Middle frontal gyrus (tissue), 1 donor: ENCODE data around the gene MFRP.

Experiments
- DNase-seq: peaks from one replicate; pipeline ENCODE4 v3.0.0-alpha.2; 2015; ENCODE audit warnings: low spot score; ENCODE audit errors: extremely low spot score

MFRP gene

DNA sequence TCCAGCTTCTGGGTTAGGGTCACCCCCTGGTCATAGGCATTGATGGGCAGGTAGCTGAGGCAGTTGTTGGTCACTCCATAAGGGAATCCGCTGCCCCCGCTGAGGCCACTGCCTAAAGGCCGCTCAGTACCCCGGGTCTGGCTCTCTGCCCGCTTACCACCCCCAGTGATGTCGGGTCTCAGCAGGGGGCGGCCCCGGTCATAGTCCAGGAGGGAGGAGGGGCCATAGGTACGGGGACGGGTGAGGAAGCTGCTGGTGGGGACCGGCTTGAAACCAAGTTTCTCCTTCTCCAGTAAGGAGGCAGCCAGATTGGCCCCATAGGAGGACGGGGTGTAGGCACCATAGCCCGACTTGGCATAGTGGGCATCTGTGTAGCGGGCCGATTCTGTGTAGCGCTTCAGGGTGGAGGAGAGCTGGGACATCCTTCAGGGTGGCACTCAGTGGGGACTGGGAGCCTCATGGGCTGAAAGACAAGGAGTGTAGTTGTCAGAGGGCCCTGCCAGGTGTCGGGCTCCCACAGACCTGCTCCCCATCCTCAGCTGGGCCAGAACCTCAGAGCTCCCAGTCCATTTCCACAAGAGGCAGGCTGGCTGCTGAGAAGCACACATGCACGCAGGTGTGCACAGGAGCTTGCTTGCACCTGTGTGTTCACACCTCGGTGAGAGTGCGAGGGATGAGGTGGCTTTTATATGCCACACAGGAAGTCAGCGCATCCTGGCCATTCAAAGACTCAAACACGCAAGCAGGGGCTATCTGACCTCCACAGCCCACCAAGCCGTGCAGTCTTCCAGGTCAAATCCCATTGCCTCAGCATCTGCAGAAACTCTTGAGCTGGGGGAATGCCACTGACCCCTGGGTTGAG, 26.8 kb upstream of the MFRP start:
- DNase-seq: no peak

DNA sequence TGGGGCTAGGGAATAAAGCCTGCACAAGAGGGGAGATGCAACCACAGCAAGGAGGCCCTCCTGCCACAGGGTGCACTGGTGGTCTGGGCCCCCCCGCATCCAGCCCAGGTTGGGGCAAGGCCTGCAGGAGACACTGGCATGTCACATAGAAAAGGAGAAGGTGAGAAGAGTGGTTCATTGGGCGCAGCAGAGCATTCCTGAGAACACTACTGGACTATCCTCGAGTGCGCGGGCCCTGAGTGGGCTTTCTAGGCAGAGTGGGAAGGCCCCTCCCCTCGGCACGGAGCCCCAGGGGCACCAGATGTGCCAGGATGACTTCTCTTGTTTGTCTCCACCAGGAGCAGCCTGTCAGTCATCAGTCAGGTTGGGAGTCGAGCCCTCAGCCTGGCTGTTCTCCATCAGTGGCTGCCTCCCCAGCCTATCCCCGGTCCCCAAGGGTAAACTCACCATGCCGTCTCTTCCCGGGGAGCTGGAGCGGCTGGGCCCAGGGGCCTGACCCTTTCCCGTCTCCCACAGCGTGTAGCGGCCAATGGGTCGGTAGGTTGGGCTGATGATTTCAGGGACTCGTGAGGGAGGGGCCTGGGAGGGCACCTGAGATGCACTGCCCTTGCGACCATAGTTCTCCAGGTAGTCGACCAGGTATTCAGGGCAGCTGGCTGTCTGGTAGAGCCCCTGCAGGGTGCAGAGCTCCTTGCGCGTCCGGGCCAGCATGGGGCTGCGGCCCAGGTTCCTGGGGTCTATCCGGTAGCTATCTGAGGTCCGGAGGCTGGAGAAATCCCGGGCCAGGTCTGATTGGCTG, 26.0 kb upstream of the MFRP start:
- DNase-seq: no peak

DNA sequence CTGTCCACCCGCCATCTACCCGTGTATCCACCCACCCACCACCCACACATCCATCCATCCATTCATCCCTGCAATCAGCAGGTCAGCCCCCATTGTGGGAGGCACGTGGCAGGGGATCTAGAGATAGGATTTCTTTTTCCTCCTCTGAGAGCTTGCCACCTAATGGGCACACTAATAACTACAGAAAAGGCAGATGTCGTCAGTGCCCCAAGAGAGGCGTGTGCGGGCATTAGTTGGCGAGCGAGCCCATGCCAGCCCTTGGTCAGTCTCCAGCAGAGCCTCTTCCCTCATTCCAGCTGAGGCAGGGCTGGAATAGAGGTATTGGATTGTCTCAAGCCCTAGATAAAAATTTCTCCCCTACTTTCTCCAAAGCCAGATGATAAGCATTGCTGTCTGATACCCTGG, 25.3 kb upstream of the MFRP start:
- DNase-seq: no peak

DNA sequence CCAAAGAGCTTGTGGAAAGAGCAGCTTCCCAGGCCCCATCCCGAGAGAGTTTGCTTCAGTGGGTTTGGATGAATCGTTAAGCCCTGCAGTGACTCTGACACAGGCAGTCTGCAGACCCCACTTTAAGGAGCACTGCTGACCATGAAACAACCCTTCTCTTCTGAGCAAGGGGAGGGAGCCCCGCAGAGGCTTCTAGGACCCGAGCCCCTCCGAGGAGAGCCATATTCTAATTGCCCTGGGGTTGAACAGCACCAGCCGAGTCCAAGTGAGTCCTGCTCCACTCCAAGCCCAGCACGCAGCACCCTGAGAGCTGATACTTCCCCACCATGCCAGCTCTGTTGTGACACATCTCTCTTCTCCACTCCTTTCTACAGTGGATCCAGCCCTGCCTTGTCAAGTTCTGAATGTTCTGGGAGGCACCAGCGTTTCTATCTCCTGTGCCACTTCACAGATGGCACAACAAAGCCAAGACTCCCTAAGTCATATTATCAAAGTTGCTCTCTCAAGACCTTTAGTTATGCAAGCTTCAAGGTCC, 24.6 kb upstream of the MFRP start:
- no peak for DNase-seq

DNA sequence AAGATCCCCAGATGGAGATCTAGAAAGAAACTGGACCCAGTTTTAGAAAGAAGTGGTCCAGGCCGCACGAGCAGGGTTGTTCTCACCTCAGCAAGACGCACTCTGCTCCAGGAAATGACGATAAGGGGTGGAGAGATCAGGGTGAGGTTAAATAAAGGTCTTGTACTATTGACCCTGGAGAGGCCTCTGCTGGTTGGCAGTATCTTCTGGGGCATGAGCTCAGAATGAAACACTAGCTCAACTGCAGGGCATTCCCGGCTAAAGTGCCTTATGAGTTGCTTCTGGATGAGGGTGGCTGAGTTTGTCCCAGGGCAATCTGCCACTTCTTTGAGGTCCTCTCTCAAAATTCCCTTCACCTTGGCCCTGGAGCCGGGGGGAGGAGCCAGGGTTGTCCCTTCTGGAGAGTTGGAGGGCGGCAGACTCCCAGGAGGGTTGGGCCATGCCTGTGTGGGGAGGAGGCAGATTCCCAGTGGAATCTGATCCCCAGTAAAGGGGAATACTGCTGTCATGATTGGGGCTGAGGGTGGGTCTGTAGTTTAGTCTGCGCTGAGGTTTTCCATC, 24.1 kb upstream of the MFRP start:
- DNase-seq: no peak

DNA sequence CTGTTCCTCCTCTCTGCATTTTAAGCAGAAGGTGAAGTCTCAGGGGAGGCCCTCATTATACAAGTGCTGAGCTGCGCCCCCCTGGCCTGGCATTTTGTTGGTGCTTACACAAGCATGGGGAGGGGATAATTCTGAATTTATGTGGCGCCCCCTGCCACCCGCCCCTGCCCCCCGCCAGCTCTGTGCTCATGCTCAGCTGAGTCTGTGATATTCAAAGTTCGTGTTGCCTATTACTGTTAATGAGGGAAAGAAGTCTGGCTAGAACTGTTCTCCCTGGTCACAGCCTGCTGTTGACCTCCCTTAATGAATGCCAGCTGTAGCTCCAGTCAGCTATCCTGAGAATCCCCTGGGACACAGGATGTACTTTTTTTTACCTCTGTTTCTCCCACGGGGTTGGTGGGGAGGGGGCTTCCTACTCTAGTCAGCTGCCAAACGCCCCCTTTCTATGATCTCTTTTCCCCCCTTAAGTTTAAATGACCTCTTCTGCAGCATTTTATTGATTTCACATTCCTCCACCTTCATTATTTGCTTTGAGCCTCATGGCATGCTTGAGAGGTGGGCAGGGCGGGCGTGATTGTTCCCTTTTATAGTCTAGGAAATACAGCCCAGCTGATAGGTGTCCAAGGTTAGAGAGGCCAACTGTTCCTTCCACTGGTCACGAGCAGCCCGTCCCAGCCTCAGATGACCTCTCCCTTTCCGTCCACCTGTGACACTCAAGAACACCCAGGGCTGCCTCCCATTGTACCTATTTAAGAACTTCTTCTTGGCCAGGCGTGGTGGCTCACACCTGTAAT, 22.8 kb upstream of the MFRP start:
- DNase-seq: no peak

DNA sequence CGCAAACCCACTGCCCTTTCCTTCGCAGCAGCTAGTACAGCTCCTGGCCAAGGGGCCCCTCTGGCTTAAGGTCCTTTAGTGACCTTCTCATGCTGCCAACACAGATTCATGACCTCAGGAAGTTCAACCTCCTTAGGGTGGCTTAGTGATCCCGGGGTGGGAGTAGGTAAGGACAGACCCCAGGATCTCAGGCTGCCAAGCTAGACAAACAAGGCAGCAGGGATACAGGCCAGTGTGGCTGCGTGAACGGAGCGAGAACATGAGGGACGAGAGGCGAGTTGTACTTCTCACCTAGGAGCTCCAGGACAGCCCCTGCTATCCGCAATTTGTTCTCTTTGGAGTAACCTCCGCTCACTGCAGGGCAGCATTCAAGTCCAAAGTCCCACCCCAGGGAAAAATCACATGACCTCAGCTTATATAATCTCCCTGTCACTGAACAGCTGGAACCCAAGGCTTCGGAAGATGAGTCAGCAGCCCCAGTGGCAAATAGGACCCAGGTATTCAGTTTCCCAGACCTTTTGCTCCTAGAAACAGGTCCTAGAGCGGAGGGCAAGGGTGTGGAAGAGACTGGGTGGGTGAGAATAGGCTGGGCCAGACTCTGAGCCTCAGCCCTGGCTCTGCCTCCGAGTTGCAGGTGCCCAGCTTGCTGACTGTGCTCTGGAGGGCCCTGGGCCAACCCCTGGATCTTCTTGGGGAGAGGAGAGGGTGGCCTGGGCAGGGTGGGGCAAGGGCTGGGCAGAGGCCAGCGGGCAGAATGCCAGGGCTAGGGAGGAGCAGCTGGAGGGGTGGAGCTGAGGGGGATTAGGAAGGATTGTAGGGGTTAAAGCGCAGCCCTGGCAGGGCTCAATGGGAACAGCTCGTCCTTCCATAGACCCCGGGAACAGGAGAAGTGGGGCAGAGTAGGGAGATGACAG, 21.9 kb upstream of the MFRP start:
- no peak for DNase-seq

DNA sequence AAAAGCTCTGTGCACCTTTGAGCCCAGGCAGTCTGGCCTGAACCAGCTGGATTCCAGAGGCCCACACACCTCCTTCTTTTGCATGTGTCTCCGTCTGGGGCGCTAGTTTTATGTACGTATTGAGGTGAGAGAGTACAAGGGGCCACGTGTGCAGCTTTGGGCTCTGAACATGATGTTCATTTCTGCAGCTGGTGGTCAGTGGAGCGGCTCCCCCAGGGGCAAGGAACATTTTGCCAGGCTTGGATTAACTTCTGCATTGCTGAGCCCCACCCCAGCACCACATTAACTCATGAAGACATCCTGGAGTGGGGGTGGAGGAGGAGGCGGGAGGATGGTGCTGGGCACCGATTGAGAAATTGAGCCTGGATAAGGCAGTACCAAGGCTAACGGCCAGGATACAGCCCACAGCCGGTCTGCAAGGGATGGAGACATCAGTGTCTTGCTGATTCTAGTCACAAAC, 21.2 kb upstream of the MFRP start:
- DNase-seq: no peak

DNA sequence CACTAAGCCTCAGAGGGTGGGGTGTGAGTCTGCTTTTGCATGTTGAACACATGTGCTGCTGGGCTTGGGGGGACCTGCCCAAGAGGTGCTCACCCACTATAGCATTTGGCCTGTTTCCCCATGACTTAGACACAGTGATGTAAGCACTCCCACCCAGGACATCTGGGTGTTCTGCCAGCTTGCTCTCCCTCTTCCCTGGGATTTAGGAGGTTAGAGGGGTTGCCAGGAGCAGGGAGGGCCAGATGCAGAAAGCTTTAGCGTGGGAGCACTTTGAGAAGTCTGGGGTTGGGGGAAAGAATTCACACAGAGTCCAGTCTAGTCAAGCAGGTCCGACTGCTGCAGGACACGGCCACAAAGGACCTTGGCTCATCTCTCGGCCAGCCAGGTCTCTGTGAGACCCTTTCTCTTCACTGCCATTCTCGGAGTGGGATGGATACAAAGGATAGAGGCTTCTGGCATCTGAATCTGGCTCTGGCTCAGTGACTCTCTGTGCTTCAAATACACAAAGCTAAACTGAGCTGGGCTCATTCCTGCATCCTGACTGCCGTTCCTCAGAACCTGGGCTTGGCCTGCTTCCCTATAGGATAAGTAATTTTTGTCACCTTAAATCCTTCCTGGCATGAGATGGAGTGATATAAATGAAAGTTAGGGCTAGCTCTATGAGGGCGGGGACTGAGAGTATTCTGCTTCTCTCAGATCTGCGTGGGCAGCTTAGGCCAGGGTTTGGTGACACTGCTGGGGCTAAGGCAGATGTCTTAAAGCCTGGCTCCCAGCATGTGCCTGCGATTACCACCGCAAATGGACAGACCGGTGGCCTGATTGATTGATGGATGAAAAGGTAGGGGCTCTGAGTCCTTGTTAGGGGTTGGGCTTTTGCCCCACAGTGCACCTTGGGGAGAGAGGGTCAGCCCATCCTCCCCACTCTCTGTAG, 20.4 kb upstream of the MFRP start:
- DNase-seq: no peak

DNA sequence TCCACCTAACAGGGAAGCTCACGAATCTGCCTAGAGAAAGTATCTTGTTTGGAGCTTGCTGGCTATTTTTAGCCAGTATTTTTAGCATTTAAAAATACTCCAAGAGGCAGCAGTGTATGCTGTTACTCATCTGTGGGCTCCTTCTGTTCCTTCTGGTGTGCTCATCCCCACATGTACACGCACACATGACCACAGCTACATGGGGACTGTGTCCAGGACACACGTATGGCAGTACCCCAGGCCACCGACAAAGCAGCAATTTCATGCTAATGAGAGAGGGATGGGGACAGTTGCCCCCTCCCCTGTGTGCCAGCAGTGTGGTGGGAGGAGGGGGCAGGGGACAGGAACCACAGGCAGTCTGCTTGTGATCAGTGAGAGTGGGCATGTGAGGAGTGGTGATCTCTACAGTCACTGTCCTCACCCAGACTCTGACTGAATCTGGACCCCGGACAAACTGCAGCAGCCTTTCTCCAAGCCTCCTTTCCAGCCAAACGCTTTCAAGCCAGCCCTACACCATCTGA, 18.6 kb upstream of the MFRP start:
- DNase-seq: no peak

DNA sequence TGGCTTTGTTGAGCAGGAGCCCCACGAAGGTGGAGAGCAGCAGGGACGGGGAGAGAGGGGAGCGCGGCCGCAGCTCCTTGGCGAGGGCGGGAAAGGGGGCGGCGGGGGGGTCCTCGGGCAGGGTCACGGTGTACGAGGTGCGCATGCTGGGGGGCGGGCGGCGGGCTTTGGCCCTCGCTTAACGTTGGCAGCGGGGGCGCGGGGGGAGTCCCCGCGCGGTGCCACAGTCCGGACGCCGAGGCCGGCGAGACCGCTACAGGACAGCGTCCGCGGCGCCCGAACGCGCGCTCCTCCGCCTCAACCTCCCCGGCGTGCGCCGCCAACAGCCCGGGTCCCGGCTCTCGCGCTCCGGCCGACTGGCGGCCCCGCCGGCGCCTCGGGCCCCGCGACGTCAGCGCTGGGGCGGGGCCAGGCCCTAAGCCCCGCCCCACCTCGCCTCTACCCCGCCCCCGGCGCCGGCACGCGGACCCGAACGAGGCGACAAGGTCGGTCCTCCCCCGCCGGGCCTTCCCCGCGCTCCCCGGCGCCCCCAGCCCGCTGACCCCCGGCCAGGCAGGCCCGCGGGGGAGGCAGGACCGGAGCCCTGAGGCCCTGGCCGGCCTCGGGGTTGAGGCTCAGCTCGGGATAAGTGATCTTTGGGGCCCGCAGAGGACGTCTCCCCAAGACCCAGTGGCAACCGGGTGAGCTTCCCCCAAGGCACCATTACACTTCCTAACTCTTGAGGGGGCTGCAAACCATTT, 17.5 kb upstream of the MFRP start:
- DNase-seq: peak; percentile 61

DNA sequence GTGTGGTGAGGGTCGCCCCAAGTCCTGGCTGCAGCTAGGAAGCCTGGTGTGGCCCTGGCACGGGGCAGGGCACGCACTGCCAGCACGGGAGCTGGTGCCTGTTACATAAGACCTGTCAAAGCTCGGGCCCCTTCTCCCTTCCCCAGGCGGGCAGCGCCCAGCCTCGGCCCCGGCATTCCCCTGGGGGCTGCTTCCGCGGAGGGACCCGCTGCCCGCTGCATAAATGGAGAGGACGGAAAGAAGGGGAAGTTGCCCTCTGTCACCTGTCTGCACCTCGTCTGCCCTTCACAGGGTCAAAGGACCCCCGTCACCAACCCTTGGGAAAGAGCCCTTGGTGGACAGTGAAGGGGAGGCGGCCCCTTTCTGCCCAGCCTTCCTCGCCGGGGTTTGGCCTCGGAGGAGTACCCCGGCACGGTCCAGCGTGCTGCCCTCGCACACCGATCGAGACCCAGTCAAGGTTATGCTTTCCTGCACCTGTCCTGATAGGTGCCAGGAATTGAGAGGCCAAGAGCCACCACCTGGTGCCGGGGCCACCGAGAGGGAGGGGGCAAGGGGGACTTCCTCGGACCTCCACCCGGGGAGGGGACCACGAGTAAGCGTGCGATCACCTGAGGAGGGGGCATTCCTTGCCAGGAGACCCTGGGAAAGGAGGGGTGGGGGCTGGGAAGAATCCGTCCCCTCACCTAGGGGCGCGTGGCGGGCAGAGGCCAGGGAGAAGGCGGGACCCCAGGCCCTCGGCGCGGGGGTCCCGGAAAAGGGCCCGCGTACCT, 16.8 kb upstream of the MFRP start:
- no peak for DNase-seq

DNA sequence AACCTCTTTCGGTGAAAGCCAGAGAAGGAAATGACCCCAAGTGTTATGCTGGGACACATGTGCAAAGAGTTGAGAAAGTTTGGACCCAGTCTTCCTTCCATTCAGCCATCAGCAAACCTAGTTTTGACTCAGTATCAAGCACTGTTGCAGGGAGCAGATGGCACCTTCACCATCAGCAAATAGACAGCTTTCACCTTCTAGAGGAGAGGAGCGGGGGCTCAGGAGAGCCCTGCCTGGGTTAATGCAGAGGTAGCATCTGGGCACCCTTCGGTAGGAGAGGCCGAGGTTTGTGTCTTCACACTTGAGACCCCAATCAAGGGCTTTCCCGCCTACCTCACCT, 16.2 kb upstream of the MFRP start:
- no peak for DNase-seq

DNA sequence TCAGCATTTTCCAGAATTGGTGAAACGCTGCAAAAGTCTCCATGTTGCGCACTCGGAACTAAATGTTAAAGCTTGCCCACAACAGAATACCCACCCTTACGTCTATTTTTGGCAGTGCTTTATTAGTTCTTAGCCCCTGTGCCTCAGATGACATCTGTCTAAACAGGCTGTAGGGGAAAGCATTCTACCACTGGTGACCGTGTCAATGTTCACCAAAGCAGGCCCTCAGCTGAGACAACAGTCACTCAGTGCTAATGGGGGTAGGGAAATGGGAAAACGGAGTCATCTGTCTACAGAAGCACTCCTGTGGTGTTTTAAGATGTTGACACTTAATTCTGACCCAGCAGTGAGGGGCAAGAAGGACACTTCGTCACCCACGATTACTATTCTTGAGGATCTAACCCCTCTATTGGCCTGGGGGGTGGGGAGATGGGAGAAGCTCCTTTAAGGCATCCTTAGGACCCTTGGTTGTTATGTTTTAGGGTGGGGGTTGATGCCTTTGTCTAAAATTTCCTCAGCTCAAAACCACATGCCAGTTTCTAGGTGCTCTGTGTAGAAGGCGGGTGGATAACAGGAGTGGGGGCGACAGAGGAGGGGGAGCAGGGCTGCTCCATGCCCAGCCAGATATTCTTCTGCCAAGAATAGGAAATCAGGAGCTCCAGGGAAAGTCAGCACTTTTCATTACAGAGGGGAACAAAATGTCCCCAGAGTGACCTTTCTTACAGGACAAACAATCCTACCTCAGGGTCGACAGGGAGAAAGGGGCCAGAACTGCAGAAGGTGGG, 15.6 kb upstream of the MFRP start:
- no peak for DNase-seq

DNA sequence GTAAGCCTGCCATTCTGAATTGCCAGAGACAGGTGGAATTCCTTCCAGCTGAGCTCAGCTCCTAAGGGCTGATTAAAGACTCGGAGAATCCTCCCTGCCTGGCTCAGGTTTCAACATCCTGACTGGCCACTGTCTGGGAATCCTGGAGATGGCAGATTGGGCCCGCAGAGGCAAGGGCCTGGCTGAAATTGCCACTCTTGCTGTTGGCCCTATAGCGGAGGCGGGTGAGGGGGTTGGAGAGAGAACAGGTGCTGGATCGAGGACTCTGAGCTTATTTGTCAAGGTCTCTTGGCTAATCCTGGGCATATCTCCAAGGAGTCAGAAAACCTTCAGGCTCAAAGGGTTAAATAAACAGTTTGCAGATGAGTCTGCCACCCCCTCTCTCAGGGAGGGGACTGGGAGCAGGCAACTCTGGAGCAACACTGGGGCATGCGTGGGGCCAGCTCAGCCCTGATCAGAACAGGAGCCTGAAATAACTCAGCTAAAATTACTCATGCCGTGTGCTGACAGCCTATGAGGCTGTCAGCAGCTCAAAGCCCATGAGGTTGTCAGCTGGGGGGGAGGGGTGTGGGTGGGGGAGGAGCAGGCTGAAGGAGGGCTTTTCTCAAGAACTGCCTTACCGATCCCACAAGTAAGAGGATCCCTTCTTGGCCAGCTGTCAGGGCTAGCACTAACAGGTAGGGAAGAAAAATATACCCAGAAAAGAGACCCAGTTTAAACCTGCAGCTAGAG, 14.7 kb upstream of the MFRP start:
- DNase-seq: peak; percentile 31
